GM18499 (cell line): ENCODE data around the gene EFEMP1.

Experiments
- ATAC-seq: cut with Tn5 transposase; IDR thresholded peaks from one replicate; pipeline ENCODE4 v1.9.1; 2021; ENCODE audit warnings: moderate number of reproducible peaks; ENCODE audit not compliant: insufficient read depth, unreplicated experiment

Gene EFEMP1, protein sequence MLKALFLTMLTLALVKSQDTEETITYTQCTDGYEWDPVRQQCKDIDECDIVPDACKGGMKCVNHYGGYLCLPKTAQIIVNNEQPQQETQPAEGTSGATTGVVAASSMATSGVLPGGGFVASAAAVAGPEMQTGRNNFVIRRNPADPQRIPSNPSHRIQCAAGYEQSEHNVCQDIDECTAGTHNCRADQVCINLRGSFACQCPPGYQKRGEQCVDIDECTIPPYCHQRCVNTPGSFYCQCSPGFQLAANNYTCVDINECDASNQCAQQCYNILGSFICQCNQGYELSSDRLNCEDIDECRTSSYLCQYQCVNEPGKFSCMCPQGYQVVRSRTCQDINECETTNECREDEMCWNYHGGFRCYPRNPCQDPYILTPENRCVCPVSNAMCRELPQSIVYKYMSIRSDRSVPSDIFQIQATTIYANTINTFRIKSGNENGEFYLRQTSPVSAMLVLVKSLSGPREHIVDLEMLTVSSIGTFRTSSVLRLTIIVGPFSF

DNA sequence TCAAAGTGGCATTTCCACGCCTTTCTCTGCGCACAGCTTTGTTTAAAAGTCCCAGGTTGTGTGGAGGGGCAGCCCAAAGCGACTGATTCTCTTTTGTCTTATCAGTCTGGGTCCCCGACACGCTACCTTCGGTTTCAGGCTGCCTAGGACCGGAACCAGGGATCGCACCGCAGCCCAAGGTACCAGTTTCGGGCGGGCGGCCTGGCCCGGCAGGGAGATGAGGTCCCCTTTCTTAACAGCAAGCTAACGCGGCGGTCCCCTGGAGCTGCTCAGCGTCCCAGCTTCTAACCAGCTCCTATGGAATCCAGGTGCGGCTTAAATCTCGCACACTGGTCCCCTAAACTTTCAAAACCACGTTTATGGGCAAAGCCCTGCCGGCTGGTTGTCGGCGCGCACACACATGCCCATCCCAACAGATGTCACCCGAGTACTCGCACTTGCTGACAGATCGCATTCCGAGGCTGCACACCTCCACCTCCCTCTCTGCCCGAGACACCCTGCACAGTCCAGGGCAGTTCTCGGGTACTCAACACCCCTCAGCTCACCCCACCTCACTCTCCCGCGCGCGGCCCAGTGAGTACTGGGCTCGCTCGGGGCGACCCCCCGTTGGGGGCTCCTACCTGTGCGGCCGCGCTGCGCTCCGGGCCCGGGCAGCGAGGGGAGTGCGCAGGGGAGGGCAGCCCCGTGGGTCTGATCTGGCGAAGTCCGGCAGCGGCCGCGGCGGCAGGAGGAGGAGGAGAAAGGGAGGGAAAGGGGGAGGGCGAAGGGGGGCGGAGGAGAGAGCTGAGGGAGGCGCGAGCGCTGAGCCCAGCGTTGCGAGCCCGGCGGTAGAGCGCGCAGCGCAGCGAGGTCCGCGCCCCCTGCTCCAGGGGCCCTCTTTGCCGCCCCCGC is at the start of gene EFEMP1:
Gene EFEMP1, minus strand, starts transcription at position 692 of the 891 bp plus-strand sequence. CDS start 1,342 bp downstream, outside the sequence.
- ATAC-seq: no peak

DNA sequence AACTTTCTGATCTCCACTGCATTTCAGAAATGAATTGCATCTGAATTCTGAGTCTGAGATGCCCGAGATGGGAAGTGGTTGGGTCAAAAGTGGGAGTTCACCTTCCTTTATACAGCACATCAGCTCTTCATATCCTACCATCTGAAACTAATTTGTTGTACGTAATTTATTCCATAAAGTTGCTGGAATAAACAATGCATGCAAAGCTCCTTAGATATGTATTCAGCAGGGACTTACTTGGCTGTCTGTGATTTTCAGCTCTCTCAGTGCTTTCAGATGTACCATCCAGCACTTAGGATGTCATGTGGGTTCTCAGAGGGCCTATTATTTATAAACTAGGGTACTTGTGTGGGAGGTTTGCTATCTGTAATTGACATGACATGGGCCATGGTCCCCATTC is 46.9 kb upstream of the EFEMP1 start:
- ATAC-seq: no peak

GRCh38 chr2:55968941-55969340 is 45.4 kb upstream of the EFEMP1 start:
- ATAC-seq: no peak

DNA sequence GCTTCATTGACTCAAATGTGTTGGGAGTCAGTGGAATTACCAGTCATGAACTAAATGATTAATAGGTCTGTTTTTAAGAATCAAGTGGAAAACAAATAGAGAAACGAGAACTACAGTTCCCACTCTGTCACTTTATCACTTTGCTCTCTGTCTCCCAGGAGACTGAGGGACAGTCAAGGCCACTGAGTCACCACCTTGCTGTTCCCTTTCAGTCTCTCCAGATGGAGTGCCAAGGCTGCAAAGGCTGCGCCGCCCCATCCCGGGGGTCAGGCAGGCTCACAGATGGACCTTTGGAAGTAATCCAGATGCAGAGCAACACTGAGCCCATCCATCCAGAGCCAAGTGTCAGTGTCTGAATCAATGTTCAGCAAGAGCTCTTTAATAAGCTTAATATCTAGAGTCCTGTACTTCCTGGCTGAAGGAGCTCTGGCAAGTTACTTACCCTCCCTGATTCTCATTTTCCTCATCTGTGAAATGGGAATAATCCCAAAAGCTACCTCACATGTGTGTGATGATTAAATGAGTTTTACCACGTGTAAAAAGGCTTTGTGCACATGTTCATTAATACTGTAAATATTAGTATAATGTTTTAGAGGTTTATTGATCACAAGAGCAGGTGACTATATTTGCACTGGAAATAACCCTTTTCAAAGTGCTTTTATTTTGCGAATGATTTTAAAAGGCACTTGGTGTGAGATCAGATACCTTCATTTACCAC is 43.0 kb upstream of the EFEMP1 start:
- ATAC-seq: no peak

DNA sequence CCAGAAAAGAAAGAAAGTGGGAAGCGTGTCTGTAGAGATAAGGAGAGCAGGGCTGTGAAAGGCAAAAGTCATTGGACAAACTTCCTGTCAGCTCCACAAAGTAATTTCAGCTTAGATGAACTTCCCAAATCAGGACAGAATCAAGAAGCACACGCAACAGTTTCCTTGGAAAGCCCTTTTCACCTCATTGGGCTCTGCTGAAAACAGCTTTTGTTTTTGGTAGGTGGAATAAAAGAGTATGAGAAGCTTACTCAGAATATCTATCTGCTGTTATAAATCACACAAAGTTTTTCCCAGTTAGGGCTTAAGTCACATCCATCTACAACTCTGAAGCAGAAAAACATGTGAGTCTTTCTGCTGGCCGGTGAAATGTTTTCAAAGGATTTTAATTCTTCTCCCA is 42.4 kb upstream of the EFEMP1 start:
- ATAC-seq: no peak

- no peak for ATAC-seq
Measured at GRCh38 chr2:55965276-55965675, 41.7 kb upstream of the EFEMP1 start.

DNA sequence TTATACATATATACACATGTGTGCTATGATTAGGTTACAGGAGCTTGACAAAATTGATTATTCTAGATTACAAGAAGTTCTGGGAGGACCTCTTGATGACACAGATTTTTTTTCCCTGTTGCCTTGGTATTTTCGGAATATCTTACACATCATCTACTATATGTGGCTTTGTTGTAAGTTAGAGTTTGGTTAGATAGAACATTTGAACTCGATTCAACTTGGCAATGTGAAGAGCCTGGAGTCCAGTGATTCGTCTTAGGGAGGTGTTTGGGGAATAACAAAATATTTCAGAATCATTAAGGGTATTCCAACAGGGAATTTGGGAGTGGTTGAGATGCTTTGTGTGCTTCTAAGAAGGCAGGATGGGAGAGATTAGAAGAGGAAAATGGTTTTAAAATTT is 39.3 kb upstream of the EFEMP1 start:
- no peak for ATAC-seq

- ATAC-seq: no peak
Measured at GRCh38 chr2:55961318-55961911, 37.8 kb upstream of the EFEMP1 start.

DNA sequence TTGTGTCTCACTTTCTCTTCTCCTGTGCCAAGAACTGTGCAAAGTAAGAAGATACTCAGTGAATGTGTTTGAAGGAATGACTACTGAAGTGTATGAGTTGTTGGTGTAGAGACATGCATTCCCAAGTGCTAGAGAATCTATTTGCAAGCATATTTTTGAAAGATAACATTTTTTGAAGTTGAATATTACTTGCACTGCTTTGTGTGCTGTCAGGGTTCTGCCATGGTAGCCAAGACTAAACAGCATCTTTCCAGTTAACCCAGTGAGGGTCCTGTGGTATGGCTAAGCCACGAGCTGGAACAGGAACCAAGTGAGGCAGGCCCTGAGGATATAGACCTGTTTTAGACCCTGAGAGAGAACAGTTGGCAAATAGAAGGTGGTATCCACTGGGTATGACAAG is 35.2 kb upstream of the EFEMP1 start:
- no peak for ATAC-seq

DNA sequence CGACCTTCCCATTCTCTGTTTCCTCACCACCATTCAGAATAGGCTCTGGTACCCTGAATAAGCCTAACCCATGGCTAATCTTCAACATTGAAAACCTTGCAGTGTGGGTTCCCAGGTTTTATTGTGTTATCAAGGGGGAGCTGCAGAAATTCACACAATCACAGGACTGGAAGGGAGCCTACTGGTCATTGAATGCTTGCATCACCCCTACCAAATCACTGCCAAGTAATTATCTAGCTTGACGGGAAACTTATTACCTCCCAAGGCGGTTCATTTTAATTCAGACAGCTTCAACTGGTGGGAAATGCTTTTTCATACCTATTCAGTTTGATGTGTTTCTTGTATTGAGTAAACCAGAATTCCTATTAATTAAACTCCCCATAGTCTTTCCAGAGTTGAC is 33.6 kb upstream of the EFEMP1 start:
- no peak for ATAC-seq

DNA sequence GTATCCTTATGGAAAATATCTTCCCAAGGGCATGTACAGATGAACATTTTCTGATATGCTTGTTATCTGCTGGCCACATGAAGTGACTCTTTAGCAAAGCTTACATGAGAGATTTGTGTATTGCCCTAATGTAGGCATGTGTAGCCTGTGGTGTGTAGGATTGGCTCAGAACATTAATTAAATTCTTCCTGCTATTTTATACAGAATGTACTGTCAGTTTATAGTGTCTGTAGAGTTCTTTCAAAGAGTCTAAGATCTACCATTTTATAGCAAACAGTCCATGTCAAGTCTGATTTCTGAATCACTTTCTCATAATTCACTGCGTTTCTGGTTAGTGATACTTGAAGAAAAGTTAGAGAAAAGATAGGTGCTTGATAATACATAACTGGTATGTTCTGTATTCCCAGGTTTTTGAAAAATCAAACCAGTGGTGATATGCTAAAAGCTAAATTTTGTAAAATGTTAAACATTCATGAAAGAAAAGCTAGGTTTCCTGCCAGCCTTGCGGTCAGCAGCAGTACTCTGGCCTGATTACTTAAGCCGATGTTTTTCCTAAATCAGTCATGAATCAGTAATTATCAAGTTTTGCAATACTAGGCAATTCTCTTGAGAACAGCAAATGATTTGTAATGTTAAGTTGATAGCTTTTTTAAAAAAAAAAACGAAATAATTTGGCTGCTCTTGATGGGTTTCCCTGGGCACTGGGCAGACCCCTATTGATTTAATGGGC is 30.9 kb upstream of the EFEMP1 start:
- no peak for ATAC-seq

DNA sequence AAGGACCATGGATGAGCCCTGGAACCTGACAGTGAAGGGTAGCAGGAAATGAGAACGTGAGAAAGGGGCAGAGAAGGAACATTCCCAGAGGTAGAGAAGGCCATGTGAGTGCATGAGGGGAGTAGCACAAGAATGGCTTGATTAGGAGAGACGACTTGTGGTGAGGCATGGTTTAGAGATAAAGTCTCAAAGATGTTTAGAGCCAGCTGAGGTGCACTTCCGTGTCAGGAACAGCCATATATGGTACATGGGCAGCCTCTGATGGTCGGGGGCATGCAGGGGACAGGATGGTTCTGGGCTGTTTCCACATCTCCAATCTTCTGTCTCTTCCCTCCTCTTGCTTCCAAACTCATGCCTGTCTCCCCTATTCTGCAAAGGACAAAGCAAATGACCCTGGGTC is 28.8 kb upstream of the EFEMP1 start:
- ATAC-seq: no peak

- ATAC-seq: no peak
Measured at GRCh38 chr2:55951533-55951932, 28.0 kb upstream of the EFEMP1 start.

DNA sequence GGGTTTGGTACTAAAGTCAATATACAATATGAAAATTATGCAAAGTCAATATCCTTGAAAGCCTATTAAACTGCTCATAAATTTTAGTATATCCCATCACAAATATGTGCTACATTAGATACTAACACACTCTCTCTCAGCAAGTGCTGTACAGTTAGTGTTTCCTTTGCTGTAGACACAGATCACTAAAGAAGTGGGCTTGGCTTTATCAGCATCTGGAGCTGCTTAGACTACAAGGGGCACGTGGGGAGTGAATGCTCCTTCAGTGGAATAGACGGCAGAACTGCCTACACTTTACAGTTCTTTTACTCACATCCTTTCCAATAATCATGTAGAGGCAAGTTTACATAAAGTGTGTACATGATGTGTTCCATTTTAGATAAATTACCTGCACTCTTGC is 26.0 kb upstream of the EFEMP1 start:
- ATAC-seq: no peak

DNA sequence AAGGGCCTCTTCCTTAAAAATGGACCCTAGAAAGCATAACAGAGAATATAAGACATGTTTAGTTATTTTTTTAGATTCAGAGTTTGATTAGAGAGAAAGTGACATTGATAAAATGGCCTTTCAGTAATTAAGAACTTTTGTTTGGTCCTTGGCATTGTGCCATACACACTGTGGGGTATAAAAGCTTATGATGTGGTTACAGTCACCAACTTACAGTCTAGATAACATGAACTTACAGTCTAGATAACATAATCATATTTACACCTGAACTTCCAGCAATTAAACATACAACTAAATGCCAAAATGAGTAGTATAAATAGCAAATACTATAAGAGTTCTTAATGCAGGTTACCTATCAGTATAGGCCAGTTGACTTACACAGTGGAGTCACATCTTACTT is 25.6 kb upstream of the EFEMP1 start:
- no peak for ATAC-seq

- no peak for ATAC-seq
Measured at GRCh38 chr2:55948176-55948923, 24.8 kb upstream of the EFEMP1 start.

GRCh38 chr2:55947752-55948151 is 24.2 kb upstream of the EFEMP1 start:
- no peak for ATAC-seq

DNA sequence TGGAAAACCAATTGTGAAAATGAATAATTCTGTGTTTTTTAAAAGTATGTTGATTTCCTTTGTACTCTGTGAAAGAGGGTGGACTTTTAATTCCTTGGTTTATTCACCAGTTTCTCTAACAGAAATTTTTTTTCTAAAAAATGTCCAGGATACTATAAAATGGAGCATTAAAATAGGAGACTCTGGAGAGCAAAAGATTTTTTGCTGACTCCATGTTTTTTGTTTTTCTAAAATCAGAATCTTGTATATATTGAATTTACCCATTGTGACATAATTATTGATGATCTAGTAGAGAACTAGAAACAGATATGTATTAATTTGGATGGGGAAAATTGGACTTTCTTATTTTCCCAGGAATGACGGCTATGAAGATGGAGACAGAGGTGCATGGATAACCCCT is 23.2 kb upstream of the EFEMP1 start:
- ATAC-seq: no peak

DNA sequence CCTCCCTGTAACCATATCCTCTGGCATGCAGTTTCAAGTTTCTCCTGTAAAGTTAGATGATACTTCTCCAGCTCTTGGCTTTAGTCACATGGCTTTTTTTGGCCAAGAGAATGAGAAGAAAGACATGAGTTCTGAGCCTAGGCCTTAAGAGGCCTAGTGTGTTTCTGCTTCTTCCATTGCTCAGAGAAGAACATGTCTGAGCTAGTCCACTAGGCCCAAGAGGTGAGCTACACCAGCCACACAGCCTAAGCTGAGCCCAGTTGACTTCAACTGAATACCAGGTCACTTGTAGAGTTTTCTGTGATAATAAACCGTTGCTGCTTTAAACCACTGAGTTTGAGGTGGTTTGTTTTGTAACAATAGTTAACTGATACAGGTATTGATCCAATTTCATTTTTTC is 19.9 kb upstream of the EFEMP1 start:
- no peak for ATAC-seq
